HEK293T (cell line): ENCODE data around the gene PALLD.

Experiments used
- ARNT ChIP-seq: fragments of 450-650 bp; IDR thresholded peaks from 2 replicates; pipeline ENCODE4 v1.6.1; 2017; ENCODE audit warnings: mild to moderate bottlenecking
- BHLHE40 ChIP-seq: fragments of 450-650 bp; IDR thresholded peaks from 2 replicates; pipeline ENCODE4 v1.6.1; 2016; ENCODE audit warnings: mild to moderate bottlenecking, moderate library complexity, borderline replicate concordance
- CTBP1 ChIP-seq: fragments of 450-650 bp; IDR thresholded peaks from 2 replicates; pipeline ENCODE4 v1.6.1; 2016; ENCODE audit warnings: borderline replicate concordance
- ELF4 ChIP-seq: fragments of 450-650 bp; IDR thresholded peaks from 2 replicates; pipeline ENCODE4 v1.6.1; 2017; ENCODE audit warnings: antibody characterized with exemption
- FOXA1 ChIP-seq: fragments of 450-650 bp; IDR thresholded peaks from 2 replicates; pipeline ENCODE4 v1.6.1; 2016; ENCODE audit warnings: mild to moderate bottlenecking
- FOXK2 ChIP-seq: fragments of 450-650 bp; IDR thresholded peaks from 2 replicates; pipeline ENCODE4 v1.6.1; 2016; ENCODE audit warnings: mild to moderate bottlenecking
- FOXM1 ChIP-seq: fragments of 450-650 bp; IDR thresholded peaks from 2 replicates; pipeline ENCODE4 v1.6.1; 2017; ENCODE audit warnings: mild to moderate bottlenecking, borderline replicate concordance
- L3MBTL2 ChIP-seq: fragments of 450-650 bp; conservative IDR thresholded peaks from 2 replicates; pipeline ENCODE4 v1.6.1; 2016; ENCODE audit warnings: mild to moderate bottlenecking
- SP1 ChIP-seq: fragments of 450-650 bp; IDR thresholded peaks from 2 replicates; pipeline ENCODE4 v1.6.1; 2017
- SUZ12 ChIP-seq: fragments of 450-650 bp; IDR thresholded peaks from 2 replicates; pipeline ENCODE4 v1.6.1; 2016; ENCODE audit warnings: mild to moderate bottlenecking
- TARDBP ChIP-seq: fragments of 450-650 bp; IDR thresholded peaks from 2 replicates; pipeline ENCODE4 v1.6.1; 2016
- ZNF384 ChIP-seq: fragments of 450-650 bp; IDR thresholded peaks from 2 replicates; pipeline ENCODE4 v1.6.1; 2016
- TF ChIP-seq, protein P1 (sequence below): fragments of 450-650 bp; IDR thresholded peaks from 2 replicates; pipeline ENCODE4 v1.6.1; 2016

DNA sequence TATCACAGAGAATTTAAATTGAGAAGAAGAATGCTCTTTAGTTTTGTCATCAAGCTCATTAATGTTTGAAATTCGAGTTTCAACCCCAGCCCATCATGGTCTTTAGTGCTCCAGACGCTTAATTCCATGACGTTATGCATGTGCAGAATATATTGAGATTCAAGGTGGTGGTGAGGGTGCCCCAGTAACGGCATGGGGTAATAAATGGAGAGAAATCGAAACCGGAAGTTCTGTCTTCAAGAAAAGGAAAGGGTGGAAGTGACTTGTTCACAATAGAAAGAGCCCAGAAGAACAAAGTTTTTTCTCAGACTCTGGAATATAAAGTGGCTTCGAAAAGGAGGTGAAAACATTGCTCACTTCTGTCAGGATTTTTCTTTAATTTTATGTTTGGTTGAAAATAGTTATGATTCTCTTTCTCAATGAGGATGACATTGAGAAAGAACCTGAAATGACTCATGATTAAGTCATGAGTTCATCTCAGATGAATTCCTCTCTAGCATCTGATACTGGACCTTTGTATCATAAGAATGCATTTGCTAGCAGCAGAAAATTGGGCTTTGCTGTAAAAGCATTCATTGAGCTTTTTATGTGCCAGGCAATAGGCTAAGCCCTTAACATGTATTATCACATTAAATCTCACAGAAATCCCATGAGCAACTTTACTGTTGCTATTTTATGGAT, 15.8 kb upstream of the PALLD start:
- TF ChIP-seq, protein P1, sequence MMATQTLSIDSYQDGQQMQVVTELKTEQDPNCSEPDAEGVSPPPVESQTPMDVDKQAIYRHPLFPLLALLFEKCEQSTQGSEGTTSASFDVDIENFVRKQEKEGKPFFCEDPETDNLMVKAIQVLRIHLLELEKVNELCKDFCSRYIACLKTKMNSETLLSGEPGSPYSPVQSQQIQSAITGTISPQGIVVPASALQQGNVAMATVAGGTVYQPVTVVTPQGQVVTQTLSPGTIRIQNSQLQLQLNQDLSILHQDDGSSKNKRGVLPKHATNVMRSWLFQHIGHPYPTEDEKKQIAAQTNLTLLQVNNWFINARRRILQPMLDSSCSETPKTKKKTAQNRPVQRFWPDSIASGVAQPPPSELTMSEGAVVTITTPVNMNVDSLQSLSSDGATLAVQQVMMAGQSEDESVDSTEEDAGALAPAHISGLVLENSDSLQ = no peak
- TF ChIP-seq FOXM1 (no peak), ELF4 (no peak), ARNT (no peak), SP1 (no peak), FOXA1 (no peak), CTBP1 (no peak), BHLHE40 (no peak), TARDBP (no peak), ZNF384 (no peak), SUZ12 (no peak), L3MBTL2 (no peak), FOXK2 (no peak)
